BE2C (cell line): ENCODE measurements around the gene KRTAP10-1.
"Not testable (repeated sequence)": the region's sequence is repeated elsewhere in the genome, so short reads cannot be mapped to it uniquely, and the experiment has no call there.

Experiments used
- DNase-seq: peaks from one replicate; pipeline ENCODE4 v3.0.0-alpha.2; 2020
- H3K27me3 ChIP-seq: fragments of 250-450 bp; sonication (Bioruptor Pico); 2 replicates; pipeline ENCODE4 v1.5.1; 2020; ENCODE audit warnings: mild to moderate bottlenecking
- H3K36me3 ChIP-seq: fragments of 250-450 bp; sonication (Bioruptor Pico); 2 replicates; pipeline ENCODE4 v1.5.1; 2020; ENCODE audit warnings: mild to moderate bottlenecking
- H3K4me1 ChIP-seq: fragments of 250-450 bp; sonication (Bioruptor Pico); 2 replicates; pipeline ENCODE4 v1.5.1; 2020
- H3K4me3 ChIP-seq: 2 replicates; pipeline ENCODE4 v1.5.1; 2011; ENCODE audit warnings: low read depth, low read length
- H3K9me3 ChIP-seq: fragments of 250-450 bp; sonication (Bioruptor Pico); 2 replicates; pipeline ENCODE4 v1.5.1; 2020
- CTCF ChIP-seq: IDR thresholded peaks from 2 replicates; pipeline ENCODE4 v1.5.1; 2012; ENCODE audit warnings: mild to moderate bottlenecking, low read depth, low read length

KRTAP10-1 gene

GRCh38 chr21:44582055-44582454 is 42.1 kb upstream of the KRTAP10-1 start:
- no peaks in the 10 kb centered on the region for H3K4me1 ChIP-seq
- no peak for DNase-seq
- H3K27me3 ChIP-seq = peaks cover 4% of the 10 kb centered on the region; the same call in 1 of the 2 replicates
- no peak overlapping the region for H3K4me3 ChIP-seq
- no peaks in the 10 kb centered on the region for H3K36me3 ChIP-seq
- H3K9me3 ChIP-seq = no peaks in the 10 kb centered on the region
- TF ChIP-seq CTCF = no peak

GRCh38 chr21:44581158-44581557 is 41.2 kb upstream of the KRTAP10-1 start:
- H3K36me3 ChIP-seq = no peaks in the 10 kb centered on the region
- TF ChIP-seq CTCF = no peak

GRCh38 chr21:44580231-44580821 is 40.3 kb upstream of the KRTAP10-1 start, which contains the start of gene KRTAP10-5:
KRTAP10-5 (minus strand) TSS chr21:44580604; CDS start chr21:44580578, 26 bp downstream.
- not testable (repeated sequence) for H3K4me3 ChIP-seq, H3K9me3 ChIP-seq, H3K36me3 ChIP-seq, H3K4me1 ChIP-seq, DNase-seq, H3K27me3 ChIP-seq

More at GRCh38 chr21:44581158-44581557, 41.2 kb upstream of the KRTAP10-1 start:
- peaks cover 4% of the 10 kb centered on the region; the same call in 1 of the 2 replicates for H3K27me3 ChIP-seq
- H3K9me3 ChIP-seq = no peaks in the 10 kb centered on the region
- DNase-seq = no peak
- no peak overlapping the region for H3K4me3 ChIP-seq
- no peaks in the 10 kb centered on the region for H3K4me1 ChIP-seq

- Histone ChIP-seq H3K27me3 (peaks cover 7% of the 10 kb centered on the region; the same call in 1 of the 2 replicates), H3K9me3 (no peaks in the 10 kb centered on the region), H3K4me1 (no peaks in the 10 kb centered on the region), H3K4me3 (no peak overlapping the region), H3K36me3 (no peaks in the 10 kb centered on the region)
- DNase-seq = no peak
- no peak for TF ChIP-seq CTCF
These were observed 39.8 kb upstream of the KRTAP10-1 start for GRCh38 chr21:44579833-44580144.

GRCh38 chr21:44579056-44579832 is 39.2 kb upstream of the KRTAP10-1 start:
- TF ChIP-seq CTCF = no peak
- Histone ChIP-seq H3K4me3 (no peak overlapping the region), H3K36me3 (no peaks in the 10 kb centered on the region), H3K4me1 (no peaks in the 10 kb centered on the region), H3K27me3 (peaks cover 7% of the 10 kb centered on the region; the same call in 1 of the 2 replicates), H3K9me3 (no peaks in the 10 kb centered on the region)
- DNase-seq = no peak

GRCh38 chr21:44578371-44579055 is 38.5 kb upstream of the KRTAP10-1 start:
- no peak for TF ChIP-seq CTCF
- DNase-seq = no peak
- no peaks in the 10 kb centered on the region for H3K9me3 ChIP-seq

More at GRCh38 chr21:44578371-44579055, 38.5 kb upstream of the KRTAP10-1 start:
- no peak overlapping the region for H3K4me3 ChIP-seq
- no peaks in the 10 kb centered on the region for H3K4me1 ChIP-seq
- H3K36me3 ChIP-seq = no peaks in the 10 kb centered on the region
- peaks cover 7% of the 10 kb centered on the region for H3K27me3 ChIP-seq
